HCT116 (cell line): ENCODE measurements around the gene ITSN1. TPM values are rescaled to one million over a fixed set of nuclear protein-coding genes. Genes with fewer than 3 reads are reported as not detected.

Experiments used
- ATAC-seq: fragments of 200-7000 bp; cut with Tn5 transposase; 2 replicates; pipeline ENCODE4 v1.9.1; 2020; ENCODE audit warnings: mild to moderate bottlenecking, moderate library complexity
- BruUV-seq: library from RNA; stranded (reverse); fragments of 400-500 nt; replicated peaks from 2 replicates; lab custom pipeline; 2021; lab: Mats Ljungman, UMichigan
- CTCF ChIA-PET: fragments of 300-600 bp; sonication (Branson Sonifier 250); formaldehyde crosslinking; loops from one replicate; lab custom pipeline; 2021; ENCODE audit warnings: antibody characterized with exemption; lab: Charles Lee
- POLR2A ChIA-PET: fragments of 300-600, 350-600 bp; sonication (Branson Sonifier 250); formaldehyde crosslinking; loops from one replicate; lab custom pipeline; 2021; ENCODE audit warnings: antibody characterized with exemption; lab: Charles Lee
- RAD21 ChIA-PET, 2 experiments: fragments of 300-600 bp; sonication (Branson Sonifier 250); formaldehyde crosslinking; loops; one replicate each; lab custom pipeline; 2023; ENCODE audit warnings: low total read pairs in 2 of 2; ENCODE audit not compliant: uncharacterized antibody in 2 of 2, unreplicated experiment in 2 of 2, low non-redundant PET in 1 of 2; lab: Charles Lee
- DNase-seq: peaks from one replicate; pipeline ENCODE4 v3.0.0-alpha.2; 2010; ENCODE audit warnings: low read depth, low spot score
- H2AFZ ChIP-seq: fragments of 200-600 bp; shearing (Covaris generic), sonication (generic); 2 replicates; pipeline ENCODE4 v1.6.1; 2017; ENCODE audit warnings: low read depth, mixed run types, mixed read lengths, antibody characterized with exemption, low read length; ENCODE audit not compliant: poor library complexity, severe bottlenecking
- H3K27ac ChIP-seq: 2 replicates; pipeline ENCODE4 v1.5.1; 2012; ENCODE audit warnings: low read depth, low read length
- H3K27me3 ChIP-seq: fragments of 200-600 bp; sonication (generic); 2 replicates; pipeline ENCODE4 v1.6.1; 2016; ENCODE audit warnings: mixed run types, low read length, mixed read lengths; ENCODE audit not compliant: insufficient read depth
- H3K36me3 ChIP-seq, 2 experiments: fragments of 200-500 bp in 1 of 2; fragments of 200-600 bp in 1 of 2; sonication (Bioruptor generic) in 1 of 2; sonication (generic) in 1 of 2; 2 replicates each; pipeline versions ENCODE4 v1.5.1 to v1.6.1; 2014 to 2016; ENCODE audit warnings: low read length in 2 of 2, inconsistent platforms in 1 of 2, mixed read lengths in 1 of 2, mixed run types in 1 of 2; ENCODE audit not compliant: insufficient read depth in 2 of 2, control insufficient read depth in 1 of 2
- H3K4me1 ChIP-seq, 2 experiments: fragments of 200-600 bp in 1 of 2; sonication (generic) in 1 of 2; 2 replicates each; pipeline versions ENCODE4 v1.5.1 to v1.6.1; 2012 to 2017; ENCODE audit warnings: low read length in 2 of 2, inconsistent platforms in 1 of 2, mild to moderate bottlenecking in 1 of 2, mixed read lengths in 1 of 2, mixed run types in 1 of 2, moderate library complexity in 1 of 2; ENCODE audit not compliant: insufficient read depth in 2 of 2, control insufficient read depth in 1 of 2
- H3K4me2 ChIP-seq: fragments of 200-600 bp; sonication (generic); 2 replicates; pipeline ENCODE4 v1.6.1; 2017; ENCODE audit warnings: mixed run types, low read length, mixed read lengths
- H3K4me3 ChIP-seq, 2 experiments: fragments of 200-600 bp in 1 of 2; sonication (generic) in 1 of 2; replicated peaks in 1 of 2; 2 replicates each; pipeline ENCODE4 v1.5.1; 2011 to 2016; ENCODE audit warnings: low read length in 2 of 2, control low read depth in 1 of 2, low read depth in 1 of 2, mild to moderate bottlenecking in 1 of 2, mixed read lengths in 1 of 2, mixed run types in 1 of 2
- H3K79me2 ChIP-seq: fragments of 200-600 bp; sonication (generic); 2 replicates; pipeline ENCODE4 v1.6.1; 2017; ENCODE audit warnings: mild to moderate bottlenecking, mixed run types, low read length, moderate library complexity, mixed read lengths; ENCODE audit not compliant: insufficient read depth
- H3K9ac ChIP-seq: fragments of 200-600 bp; sonication (generic); 2 replicates; pipeline ENCODE4 v1.6.1; 2016; ENCODE audit warnings: low read length, mixed read lengths
- H3K9me2 ChIP-seq: fragments of 200-600 bp; sonication (generic), shearing (Covaris generic); 2 replicates; pipeline ENCODE4 v1.6.1; 2017; ENCODE audit warnings: mixed run types, mild to moderate bottlenecking, moderate library complexity; ENCODE audit not compliant: insufficient read depth
- H3K9me3 ChIP-seq, 2 experiments: fragments of 200-500 bp in 1 of 2; fragments of 200-600 bp in 1 of 2; sonication (Bioruptor generic) in 1 of 2; sonication (generic) in 1 of 2; 2 replicates each; pipeline ENCODE4 v1.6.1; 2014 to 2017; ENCODE audit warnings: low read length in 2 of 2, mixed read lengths in 2 of 2, inconsistent platforms in 1 of 2, low read depth in 1 of 2, mild to moderate bottlenecking in 1 of 2, mixed run types in 1 of 2, moderate library complexity in 1 of 2; ENCODE audit not compliant: control insufficient read depth in 1 of 2, insufficient read depth in 1 of 2
- H4K20me1 ChIP-seq: fragments of 200-600 bp; sonication (generic), shearing (Covaris generic); 2 replicates; pipeline ENCODE4 v1.6.1; 2017; ENCODE audit warnings: mixed run types, mild to moderate bottlenecking, moderate library complexity; ENCODE audit not compliant: insufficient read depth
- ATF3 ChIP-seq: IDR thresholded peaks from 2 replicates; pipeline ENCODE4 v1.6.1; 2012
- CBX3 ChIP-seq: IDR thresholded peaks from 2 replicates; pipeline ENCODE4 v1.6.1; 2012; ENCODE audit warnings: low read depth
- CEBPB ChIP-seq: IDR thresholded peaks from 2 replicates; pipeline ENCODE4 v1.6.1; 2012; ENCODE audit warnings: low read depth
- EZH2phosphoT487 ChIP-seq: fragments of 200-600 bp; IDR thresholded peaks from 2 replicates; pipeline ENCODE4 v1.6.1; 2018; ENCODE audit warnings: antibody characterized with exemption, borderline replicate concordance
- JUND ChIP-seq: IDR thresholded peaks from 2 replicates; pipeline ENCODE4 v1.6.1; 2012
- POLR2A ChIP-seq: IDR thresholded peaks from 2 replicates; pipeline ENCODE4 v1.7.0; 2011; ENCODE audit warnings: borderline replicate concordance; ENCODE audit not compliant: insufficient read depth, insufficient read length; ENCODE audit errors: extremely low read depth
- POLR2AphosphoS5 ChIP-seq: IDR thresholded peaks from 2 replicates; pipeline ENCODE4 v1.6.1; 2011; ENCODE audit warnings: mild to moderate bottlenecking, low read depth, low read length, moderate library complexity
- RAD21 ChIP-seq: IDR thresholded peaks from 2 replicates; pipeline ENCODE4 v1.6.1; 2012; ENCODE audit warnings: low read depth, mild to moderate bottlenecking
- REST ChIP-seq: IDR thresholded peaks from 2 replicates; pipeline ENCODE4 v1.6.1; 2012; ENCODE audit warnings: low read depth
- SIN3A ChIP-seq: IDR thresholded peaks from 2 replicates; pipeline ENCODE4 v1.6.1; 2012; ENCODE audit warnings: low read depth
- SP1 ChIP-seq: IDR thresholded peaks from 2 replicates; pipeline ENCODE4 v1.6.1; 2012; ENCODE audit warnings: low read depth
- ZBTB33 ChIP-seq: IDR thresholded peaks from 2 replicates; pipeline ENCODE4 v1.6.1; 2011; ENCODE audit warnings: mild to moderate bottlenecking, low read length, moderate library complexity; ENCODE audit not compliant: insufficient replicate concordance; ENCODE audit errors: extremely low read depth
- ZNF274 ChIP-seq: fragments of 200-500 bp; sonication (Bioruptor generic); IDR thresholded peaks from 2 replicates; pipeline ENCODE4 v1.6.1; 2014; ENCODE audit warnings: mild to moderate bottlenecking, low read depth, low read length, inconsistent platforms
- intact Hi-C: fragments of 100-400 bp; cut with micrococcal nuclease; formaldehyde crosslinking; loops from 2 replicates; pipeline ENCODE4 v1.10.0; 2022
- total RNA-seq: library from RNA; stranded (reverse); gene quantifications from one replicate; pipeline ENCODE4 v1.2.1, GENCODE V29; 2021; ENCODE audit not compliant: unreplicated experiment
- TF ChIP-seq, protein P1 (sequence below), 3 experiments: fragments of 200-600 bp in 1 of 3; sonication (generic) in 1 of 3; IDR thresholded peaks in 2 of 3; conservative IDR thresholded peaks in 1 of 3; 2 replicates each; pipeline ENCODE4 v1.5.1; 2012 to 2017; ENCODE audit warnings: low read depth in 2 of 3, low read length in 2 of 3, antibody characterized with exemption in 1 of 3, borderline replicate concordance in 1 of 3, control low read depth in 1 of 3, mild to moderate bottlenecking in 1 of 3, mixed read lengths in 1 of 3, mixed run types in 1 of 3, moderate library complexity in 1 of 3; ENCODE audit not compliant: insufficient read depth in 1 of 3

Gene ITSN1
- total RNA-seq, 1 experiment from 2014 or later = 25.8 TPM

DNA sequence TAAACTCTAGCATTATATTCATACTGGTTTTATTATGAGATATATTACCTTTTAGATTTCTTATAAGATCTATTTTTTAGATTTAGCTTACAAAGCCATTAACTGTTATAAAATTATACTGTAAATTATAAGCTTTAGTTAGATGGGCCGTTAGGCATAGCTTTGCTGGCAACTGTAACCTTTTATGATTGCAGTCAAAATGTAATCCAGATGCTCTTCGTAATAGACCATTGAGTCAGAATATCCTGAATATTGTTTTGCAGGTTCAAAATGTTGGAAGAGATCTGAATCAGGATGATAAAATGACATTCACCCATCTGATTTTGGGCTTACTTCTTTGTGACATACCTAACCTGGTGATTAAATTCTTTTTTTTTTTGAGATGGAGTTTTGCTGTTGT lies 20.9 kb downstream of the ITSN1 start:
- intact Hi-C loops = no loop called here
- CTCF ChIA-PET = no interaction called here
- POLR2A ChIA-PET = no interaction called here
- no peak overlapping the region for H2AFZ ChIP-seq
- no peak overlapping the region for H3K4me3 ChIP-seq
- ATAC-seq (no peak), DNase-seq (no peak)
- H3K27me3 ChIP-seq = no peaks in the 10 kb centered on the region
- RAD21 ChIA-PET = no interaction called here
- no TSS peak for BruUV-seq
- H3K9me3 ChIP-seq = peaks cover 0 to 10% of the 10 kb centered on the region in 2 experiments; a peak in 1 of 4 replicates
- no peaks in the 10 kb centered on the region for H4K20me1 ChIP-seq
- H3K9ac ChIP-seq = no peak overlapping the region
- H3K36me3 ChIP-seq = no peaks in the 10 kb centered on the region
- H3K27ac ChIP-seq = no peak overlapping the region
- peaks cover 81% of the 10 kb centered on the region for H3K79me2 ChIP-seq
- TF ChIP-seq SP1 = no peak
- no peak for TF ChIP-seq POLR2AphosphoS5
- TF ChIP-seq, protein P1, sequence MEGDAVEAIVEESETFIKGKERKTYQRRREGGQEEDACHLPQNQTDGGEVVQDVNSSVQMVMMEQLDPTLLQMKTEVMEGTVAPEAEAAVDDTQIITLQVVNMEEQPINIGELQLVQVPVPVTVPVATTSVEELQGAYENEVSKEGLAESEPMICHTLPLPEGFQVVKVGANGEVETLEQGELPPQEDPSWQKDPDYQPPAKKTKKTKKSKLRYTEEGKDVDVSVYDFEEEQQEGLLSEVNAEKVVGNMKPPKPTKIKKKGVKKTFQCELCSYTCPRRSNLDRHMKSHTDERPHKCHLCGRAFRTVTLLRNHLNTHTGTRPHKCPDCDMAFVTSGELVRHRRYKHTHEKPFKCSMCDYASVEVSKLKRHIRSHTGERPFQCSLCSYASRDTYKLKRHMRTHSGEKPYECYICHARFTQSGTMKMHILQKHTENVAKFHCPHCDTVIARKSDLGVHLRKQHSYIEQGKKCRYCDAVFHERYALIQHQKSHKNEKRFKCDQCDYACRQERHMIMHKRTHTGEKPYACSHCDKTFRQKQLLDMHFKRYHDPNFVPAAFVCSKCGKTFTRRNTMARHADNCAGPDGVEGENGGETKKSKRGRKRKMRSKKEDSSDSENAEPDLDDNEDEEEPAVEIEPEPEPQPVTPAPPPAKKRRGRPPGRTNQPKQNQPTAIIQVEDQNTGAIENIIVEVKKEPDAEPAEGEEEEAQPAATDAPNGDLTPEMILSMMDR (IDR thresholded peaks at IDR 0.05 in 2 of 3, conservative IDR thresholded peaks at IDR 0.05 in 1 of 3; ENCODE audit: borderline replicate concordance in 1 of 3, insufficient read depth in 1 of 3, low read depth in 2 of 3, low read length in 2 of 3) = no peak
- TF ChIP-seq CEBPB = no peak
- no peak for TF ChIP-seq JUND
- TF ChIP-seq ZBTB33 = no peak
- TF ChIP-seq CBX3 = no peak
- TF ChIP-seq REST = no peak
- no peak for TF ChIP-seq EZH2phosphoT487
- no peak for TF ChIP-seq RAD21
- TF ChIP-seq ATF3 = no peak
- TF ChIP-seq POLR2A = no peak
- TF ChIP-seq SIN3A = no peak
- no peak for TF ChIP-seq ZNF274
- H3K4me2 ChIP-seq = no peak overlapping the region
- peaks cover 5 to 11% of the 10 kb centered on the region in 2 experiments for H3K4me1 ChIP-seq
- no peaks in the 10 kb centered on the region for H3K9me2 ChIP-seq
